UCSD-AML1 (cell line): ENCODE results near the gene STAMBPL1.
"Not testable (repeated sequence)": the region's sequence is repeated elsewhere in the genome, so short reads cannot be mapped to it uniquely, and the experiment has no call there.

ENCODE experiments used
- DNase-seq: peaks from one replicate; lab custom pipeline; 2025; ENCODE audit not compliant: unreplicated experiment; lab: John Stamatoyannopoulos, UW

The STAMBPL1 gene

DNA sequence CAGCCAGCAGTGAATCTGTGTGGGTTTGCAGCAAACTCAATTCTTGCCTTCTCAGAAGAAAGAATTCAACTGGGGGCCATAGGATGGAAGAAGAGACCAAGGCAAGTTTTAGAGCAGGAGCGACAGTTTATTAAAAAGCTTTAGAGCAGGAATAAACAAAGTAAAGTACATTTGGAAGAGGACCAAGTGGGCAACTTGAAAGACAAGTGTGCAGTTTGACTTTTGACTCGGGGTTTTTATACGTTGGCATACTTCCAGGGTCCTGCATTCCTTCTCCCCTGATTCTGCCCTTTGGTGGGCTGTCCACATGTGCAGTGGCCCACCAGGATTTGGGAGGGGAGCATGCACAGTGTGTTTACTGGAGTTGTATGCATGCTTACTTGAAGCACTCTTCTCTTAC lies 25.4 kb upstream of the STAMBPL1 start:
- no peak for DNase-seq

GRCh38 chr10:88857831-88858230 lies 22.2 kb upstream of the STAMBPL1 start:
- no peak for DNase-seq

DNA sequence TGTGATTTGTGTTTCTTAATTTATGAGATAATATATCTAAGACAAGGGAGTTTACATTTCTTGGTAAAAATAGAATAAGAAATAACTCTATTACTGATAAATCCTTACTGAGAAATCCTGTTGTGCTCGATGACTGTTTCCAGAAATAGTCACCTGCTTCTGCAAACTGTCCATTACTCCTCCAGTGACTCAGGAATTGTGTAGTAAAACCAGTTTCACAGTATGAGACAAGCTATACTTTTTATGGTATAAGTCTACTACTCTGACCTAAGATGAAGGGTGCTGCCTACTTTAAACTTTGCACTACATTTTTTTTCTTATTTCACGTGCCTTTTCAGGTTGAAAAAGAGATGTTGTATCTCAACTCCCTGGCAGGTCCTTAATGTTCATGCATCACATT lies 21.6 kb upstream of the STAMBPL1 start:
- DNase-seq = no peak

DNA sequence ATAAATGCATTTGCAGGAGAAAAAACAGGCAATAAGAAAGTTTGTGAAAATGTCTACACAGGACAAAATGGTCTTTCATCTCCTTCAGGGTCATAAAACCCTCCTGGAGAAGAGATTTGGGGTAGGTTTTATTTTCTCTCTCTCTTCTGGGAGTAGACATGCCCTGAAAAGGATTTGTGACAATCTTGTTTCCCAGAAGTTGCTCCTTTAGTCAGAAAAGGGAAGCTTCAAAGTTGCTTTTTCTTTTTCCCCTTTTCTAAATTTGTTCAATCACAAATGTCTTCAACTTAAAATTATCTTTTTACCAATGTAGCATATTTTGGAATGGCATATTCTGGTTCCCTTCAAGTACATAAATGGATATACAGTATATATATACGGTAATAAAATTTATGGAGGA lies 19.0 kb upstream of the STAMBPL1 start:
- DNase-seq = no peak

DNA sequence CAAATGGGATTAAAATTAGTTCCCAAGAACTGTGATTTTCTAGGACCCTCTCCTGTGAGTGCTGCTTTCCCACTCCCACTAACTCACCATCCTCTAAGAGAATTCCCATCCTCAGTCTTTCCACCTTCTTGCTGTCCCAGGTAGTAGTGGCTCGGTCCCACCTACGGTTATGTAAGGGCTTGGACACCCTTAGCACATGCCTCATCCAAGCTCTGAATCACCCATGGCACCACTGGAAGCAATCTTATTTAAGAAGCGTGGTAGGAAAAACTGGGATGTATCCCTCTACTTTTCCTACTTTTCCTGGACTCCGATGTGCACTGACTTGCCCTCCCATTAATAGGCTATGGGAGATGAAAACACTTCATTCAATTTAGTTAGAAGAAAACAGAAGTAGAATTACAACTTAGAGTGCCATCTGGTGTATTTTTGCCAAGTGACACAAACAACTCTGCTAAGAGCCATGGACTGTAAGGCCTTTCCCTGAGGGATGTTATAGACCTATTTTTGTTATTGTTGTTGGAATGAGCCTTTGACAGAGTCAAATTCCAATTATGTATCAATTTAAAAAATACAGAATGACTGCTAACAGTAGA lies 14.7 kb upstream of the STAMBPL1 start:
- no peak for DNase-seq

DNA sequence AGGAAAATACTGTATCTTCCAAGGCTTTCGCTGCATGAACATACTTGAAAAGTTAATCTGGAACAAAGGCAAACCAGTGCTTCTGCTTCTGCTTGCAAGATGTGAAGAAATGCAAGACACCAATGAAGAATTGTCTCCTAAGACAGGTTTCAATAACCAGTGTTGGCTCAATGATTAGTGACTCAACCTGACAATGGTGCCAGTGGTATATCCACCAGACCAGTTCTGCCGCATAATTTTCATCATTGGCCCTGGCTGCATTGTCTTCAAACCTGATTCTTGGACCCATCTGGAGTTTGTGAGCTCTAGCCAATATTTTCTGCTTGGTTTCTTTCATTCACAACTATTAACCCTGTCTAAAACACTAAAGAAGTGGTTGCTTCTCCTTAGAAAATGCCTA lies 13.6 kb upstream of the STAMBPL1 start:
- no peak for DNase-seq

GRCh38 chr10:88870089-88870488 lies 10.0 kb upstream of the STAMBPL1 start:
- no peak for DNase-seq

- DNase-seq = no peak
These were observed 6.3 kb upstream of the STAMBPL1 start for GRCh38 chr10:88873757-88874156.

DNA sequence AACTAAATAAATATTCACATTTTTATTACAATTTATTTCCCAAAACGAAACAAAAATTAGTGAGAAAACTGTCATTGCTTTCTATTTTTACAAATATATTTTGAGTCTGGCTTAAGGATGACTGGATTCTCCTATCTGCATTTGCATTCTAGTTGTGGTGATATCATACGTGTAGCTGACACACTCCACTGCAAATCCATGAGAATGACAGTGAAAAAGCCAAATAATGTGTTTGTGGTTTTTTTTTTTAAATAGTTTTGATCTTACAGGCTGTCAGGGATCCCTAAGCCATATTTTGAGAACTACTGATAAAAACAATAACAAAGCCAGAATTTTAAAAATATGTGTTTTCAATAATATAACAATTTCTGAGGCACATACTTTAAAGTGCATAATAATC lies 5.8 kb upstream of the STAMBPL1 start:
- DNase-seq = no peak

GRCh38 chr10:88875081-88875480 lies 5.0 kb upstream of the STAMBPL1 start:
- no peak for DNase-seq

GRCh38 chr10:88877298-88877697 lies 2.7 kb upstream of the STAMBPL1 start:
- no peak for DNase-seq

GRCh38 chr10:88880282-88881076 lies 434 bp downstream of the STAMBPL1 start:
- DNase-seq = peak; percentile 67

DNA sequence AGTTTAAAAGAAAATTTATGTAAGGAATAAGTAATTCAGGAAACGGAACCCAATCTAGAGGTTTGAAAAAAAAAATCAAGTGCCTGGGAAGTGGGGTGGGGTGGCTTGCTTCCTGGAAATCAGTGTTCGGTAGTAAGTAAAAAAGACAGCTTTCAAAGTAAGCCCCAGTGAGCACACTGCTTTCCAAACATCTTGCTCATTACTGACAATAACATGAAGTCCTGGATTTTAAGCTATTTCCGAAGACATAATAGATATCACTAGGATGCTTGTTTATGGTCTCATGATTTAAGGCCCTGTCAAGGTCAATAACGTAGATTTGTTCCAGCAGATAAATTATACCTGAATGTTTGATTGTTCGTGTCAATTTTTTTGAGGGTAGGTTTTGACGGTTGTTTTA lies 1.3 kb downstream of the STAMBPL1 start:
- no peak for DNase-seq

- DNase-seq = no peak
These were observed 2.0 kb downstream of the STAMBPL1 start for GRCh38 chr10:88881922-88882645.

DNA sequence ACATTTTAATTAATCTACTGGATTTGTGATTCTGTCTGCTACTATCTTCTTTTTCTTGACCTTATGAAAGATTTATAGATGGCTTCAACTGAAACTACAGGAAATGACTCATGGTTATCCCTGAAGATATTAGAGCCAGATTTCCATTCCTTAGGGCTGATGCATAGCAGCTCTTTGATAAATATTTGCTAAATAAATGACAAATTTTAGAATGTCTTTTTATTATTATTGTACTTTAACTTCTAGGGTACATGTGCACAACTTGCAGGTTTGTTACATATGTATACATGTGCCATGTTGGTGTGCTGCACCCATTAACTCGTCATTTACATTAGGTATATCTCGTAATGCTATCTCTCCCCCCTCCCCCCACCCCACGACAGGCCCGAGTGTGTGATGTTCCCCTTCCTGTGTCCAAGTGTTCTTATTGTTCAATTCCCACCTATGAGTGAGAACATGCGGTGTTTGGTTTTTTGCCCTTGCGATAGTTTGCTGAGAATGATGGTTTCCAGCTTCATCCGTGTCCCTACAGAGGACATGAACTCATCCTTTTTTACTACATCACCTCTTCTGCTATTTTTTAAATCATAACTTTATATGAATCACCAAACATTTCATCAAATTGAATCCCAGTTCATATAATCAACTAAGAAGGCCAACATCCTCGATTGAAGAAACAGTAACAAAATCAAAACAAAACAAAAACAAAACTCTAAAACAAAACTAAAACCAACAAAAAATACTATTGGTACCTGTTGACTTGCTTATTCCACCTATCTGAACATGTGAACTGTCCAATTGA lies 2.8 kb downstream of the STAMBPL1 start:
- DNase-seq = not testable (repeated sequence)

GRCh38 chr10:88883448-88883809 lies 3.4 kb downstream of the STAMBPL1 start:
- no peak for DNase-seq

- no peak for DNase-seq
These were observed 6.5 kb downstream of the STAMBPL1 start for GRCh38 chr10:88886557-88886956.

GRCh38 chr10:88888810-88889445 lies 8.9 kb downstream of the STAMBPL1 start:
- DNase-seq = no peak

DNA sequence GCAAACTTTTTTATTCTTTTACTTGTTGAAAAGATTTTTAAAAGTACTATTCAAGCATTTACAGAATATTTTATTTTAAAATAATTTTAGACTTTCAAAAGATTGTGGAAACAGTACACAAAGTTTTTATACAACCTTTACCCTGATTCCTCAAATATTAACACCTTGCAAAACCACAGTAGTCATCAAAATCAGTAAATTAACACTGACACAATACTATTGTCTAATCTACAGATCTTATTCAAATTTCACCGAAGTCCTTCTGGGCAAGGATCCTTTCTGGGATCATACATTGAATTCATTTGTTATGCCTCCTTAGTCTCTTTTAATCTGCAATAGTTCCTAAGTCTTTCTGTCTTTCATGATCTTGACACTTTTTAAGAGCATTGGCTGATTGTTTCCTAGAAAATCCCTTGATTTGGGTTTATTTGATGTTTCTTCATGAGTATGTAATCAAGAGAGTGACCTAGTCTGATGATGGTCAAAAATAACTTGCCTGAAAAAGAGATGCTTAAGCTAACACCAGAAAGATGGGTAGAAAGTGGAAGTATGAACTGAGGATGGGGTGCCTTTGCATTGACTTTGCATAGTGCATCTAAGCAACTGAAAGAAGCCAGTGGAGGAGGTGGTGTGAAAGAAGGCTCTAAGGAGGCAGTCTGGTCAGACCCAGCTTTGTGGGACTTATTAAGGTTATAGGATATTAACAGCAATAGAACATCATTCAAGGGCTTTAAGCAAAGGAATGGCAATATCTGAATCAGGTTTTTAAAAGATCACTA lies 9.7 kb downstream of the STAMBPL1 start:
- DNase-seq = no peak

DNA sequence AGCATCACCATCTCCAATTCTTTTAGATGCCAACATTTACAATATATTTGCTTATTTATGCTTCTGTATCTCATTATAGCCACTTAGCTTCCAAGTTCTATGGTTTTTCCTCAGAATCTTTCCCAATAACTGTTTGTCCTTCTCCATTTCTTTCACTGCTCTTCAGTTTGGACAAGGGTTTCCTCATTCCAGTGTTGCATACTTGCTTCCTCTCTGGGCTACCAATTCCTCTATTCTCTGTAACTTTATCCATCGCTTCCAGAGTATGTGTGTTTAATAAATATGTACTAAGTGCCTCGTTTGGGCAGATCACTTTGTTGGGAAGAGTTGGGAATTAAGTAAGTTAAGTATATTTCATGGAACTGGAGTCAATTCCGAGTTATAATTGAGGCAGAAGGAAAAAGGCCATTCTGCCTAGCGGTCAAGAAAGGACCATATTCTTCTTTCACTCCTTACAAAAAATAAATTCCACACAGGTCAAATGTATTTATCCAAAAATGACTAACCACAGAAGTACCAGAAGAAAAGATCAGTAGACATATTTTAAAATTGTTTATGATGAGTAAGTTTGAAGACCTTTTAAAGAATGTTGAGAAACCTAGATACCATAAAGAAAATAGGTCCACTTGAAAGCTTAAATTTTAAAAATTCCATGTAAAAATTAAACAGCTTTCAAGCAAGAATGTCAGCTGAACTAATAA lies 10.8 kb downstream of the STAMBPL1 start:
- DNase-seq = no peak
